HG02852 (cell line): ENCODE data around the gene PTBP3.
"Not testable (repeated sequence)": the region's sequence is repeated elsewhere in the genome, so short reads cannot be mapped to it uniquely, and the experiment has no call there.

ENCODE experiments used
- ATAC-seq: cut with Tn5 transposase; IDR thresholded peaks from one replicate; pipeline ENCODE4 v1.9.1; 2021; ENCODE audit warnings: mild to moderate bottlenecking, moderate library complexity; ENCODE audit not compliant: unreplicated experiment

The PTBP3 gene

GRCh38 chr9:112332977-112333638 is at the start of gene PTBP3:
TSS of gene PTBP3 (minus strand) at chr9:112333619. CDS start at chr9:112297865, 35,754 bp downstream.
- ATAC-seq, result peak; percentile 54

GRCh38 chr9:112382501-112383364 is 49.3 kb upstream of the PTBP3 start:
- ATAC-seq, result no peak

- ATAC-seq, result no peak
These were observed 48.6 kb upstream of the PTBP3 start for GRCh38 chr9:112382066-112382465.

GRCh38 chr9:112380825-112381221 is 47.4 kb upstream of the PTBP3 start:
- no peak for ATAC-seq

- ATAC-seq, result peak; percentile 25
These were observed 46.8 kb upstream of the PTBP3 start, which contains the start of gene HSDL2 for GRCh38 chr9:112380102-112380824. TSS of gene HSDL2 (plus strand) at chr9:112380108. CDS start at chr9:112380164, 56 bp downstream.

GRCh38 chr9:112379177-112380101 is 46.0 kb upstream of the PTBP3 start:
- ATAC-seq, result peak; percentile 84

- peak; percentile 11 for ATAC-seq
These were observed 45.1 kb upstream of the PTBP3 start for GRCh38 chr9:112378328-112379176.

- ATAC-seq, result no peak
These were observed 44.4 kb upstream of the PTBP3 start for GRCh38 chr9:112377684-112378327.

- no peak for ATAC-seq
These were observed 43.7 kb upstream of the PTBP3 start for GRCh38 chr9:112377087-112377486.

GRCh38 chr9:112375361-112375760 is 41.9 kb upstream of the PTBP3 start:
- ATAC-seq, result no peak

- not testable (repeated sequence) for ATAC-seq
These were observed 40.8 kb upstream of the PTBP3 start for GRCh38 chr9:112374232-112374631.

- not testable (repeated sequence) for ATAC-seq
These were observed 40.2 kb upstream of the PTBP3 start for GRCh38 chr9:112373666-112374065.

- ATAC-seq, result no peak
These were observed 37.6 kb upstream of the PTBP3 start for GRCh38 chr9:112371060-112371459.

- no peak for ATAC-seq
These were observed 36.4 kb upstream of the PTBP3 start for GRCh38 chr9:112369817-112370216.

- ATAC-seq, result no peak
These were observed 34.0 kb upstream of the PTBP3 start for GRCh38 chr9:112367465-112367864.

- ATAC-seq, result no peak
These were observed 33.2 kb upstream of the PTBP3 start for GRCh38 chr9:112366591-112366990.

- ATAC-seq, result not testable (repeated sequence)
These were observed 31.8 kb upstream of the PTBP3 start for GRCh38 chr9:112365257-112365656.

- no peak for ATAC-seq
These were observed 31.3 kb upstream of the PTBP3 start for GRCh38 chr9:112364761-112365160.

- ATAC-seq, result no peak
These were observed 28.2 kb upstream of the PTBP3 start for GRCh38 chr9:112361601-112362000.
